Measurements from ENCODE around the gene MAU2. TPM values are rescaled to one million over a fixed set of nuclear protein-coding genes. Genes with fewer than 3 reads are reported as not detected.

The MAU2 gene
- total RNA-seq, 2 experiments from 2014 or later: 38.6 to 42.5 TPM

DNA sequence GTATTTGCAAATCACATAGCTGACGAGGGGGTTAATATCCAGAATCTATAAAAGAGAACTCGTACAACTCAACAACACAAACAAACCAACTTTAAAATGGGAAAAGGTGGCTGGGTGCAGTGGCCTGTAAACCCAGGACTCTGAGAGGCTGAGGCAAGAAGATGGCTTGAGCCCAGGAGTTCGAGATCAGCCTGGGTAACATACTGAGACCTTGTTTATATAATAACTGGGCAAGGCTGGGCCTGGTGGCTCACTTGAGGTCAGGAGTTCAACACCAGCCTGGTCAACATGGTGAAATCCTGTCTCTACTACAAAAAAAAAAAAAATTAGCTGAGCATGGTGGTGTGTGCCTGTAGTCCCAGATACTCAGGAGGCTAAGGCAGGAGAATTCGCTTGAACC is 25.7 kb upstream of the MAU2 start:
- Mint-ChIP-seq H3K4me1 (ENCODE audit: low read depth) (no peaks in the 10 kb centered on the region), H3K27me3 (ENCODE audit: low read depth) (no peaks in the 10 kb centered on the region), H3K36me3 (ENCODE audit: low read depth) (peaks cover 44% of the 10 kb centered on the region), H3K27ac (no peak overlapping the region), H3K4me3 (no peak overlapping the region), H3K9me3 (peaks cover 1% of the 10 kb centered on the region)
- CTCF ChIA-PET: no interaction called here
- intact Hi-C loops (cut with micrococcal nuclease): no loop called here
- DNase-seq: no peak

DNA sequence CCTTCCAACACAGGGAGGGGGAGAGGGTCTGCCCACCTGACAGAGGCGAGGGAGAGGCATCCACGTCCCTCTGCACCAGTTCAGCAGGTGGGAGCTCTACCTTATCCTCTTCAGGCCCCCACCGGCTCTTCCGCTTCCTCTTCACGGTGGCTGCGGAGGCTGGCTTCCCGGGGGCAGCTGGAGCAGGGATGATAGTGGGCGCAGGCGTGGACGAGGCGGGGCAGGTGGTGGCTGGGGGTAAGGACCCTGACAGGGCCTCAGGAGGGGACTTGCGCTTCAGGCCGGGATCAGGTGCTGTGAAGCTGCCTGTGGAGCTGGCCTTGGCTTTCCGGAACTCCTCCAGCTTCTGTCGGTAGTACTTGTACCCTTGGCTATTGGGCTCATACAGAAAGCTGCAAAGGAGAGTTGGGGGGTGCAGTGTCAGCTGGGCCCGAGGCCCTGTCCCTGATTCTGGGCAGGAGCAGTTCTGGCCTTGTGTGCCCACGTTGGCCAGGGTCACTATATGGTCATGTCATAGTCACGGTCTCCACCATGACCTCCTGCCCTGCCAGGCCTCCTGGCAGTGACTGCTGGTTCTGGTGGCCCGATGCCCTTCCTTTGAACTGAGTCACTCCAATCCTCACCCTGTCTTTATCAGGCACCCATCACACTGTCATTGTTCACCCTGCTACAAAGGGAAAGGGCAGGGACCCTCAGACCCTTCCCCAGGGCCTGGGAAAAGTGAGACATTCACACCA is 23.5 kb upstream of the MAU2 start:
- no peaks in the 10 kb centered on the region for H3K4me1 Mint-ChIP-seq (ENCODE audit: low read depth)
- DNase-seq: no peak
- H3K27ac Mint-ChIP-seq: no peak overlapping the region
- CTCF ChIA-PET: interaction anchor here (1.1 kb wide), 1 partner anchor 44 kb away, joined by 3 read pairs; no protein-coding TSS in a partner anchor
- H3K27me3 Mint-ChIP-seq (ENCODE audit: low read depth): no peaks in the 10 kb centered on the region
- peaks cover 36% of the 10 kb centered on the region for H3K36me3 Mint-ChIP-seq (ENCODE audit: low read depth)
- no peak overlapping the region for H3K4me3 Mint-ChIP-seq
- H3K9me3 Mint-ChIP-seq: peaks cover 1% of the 10 kb centered on the region
- intact Hi-C loops (cut with micrococcal nuclease): no loop called here

DNA sequence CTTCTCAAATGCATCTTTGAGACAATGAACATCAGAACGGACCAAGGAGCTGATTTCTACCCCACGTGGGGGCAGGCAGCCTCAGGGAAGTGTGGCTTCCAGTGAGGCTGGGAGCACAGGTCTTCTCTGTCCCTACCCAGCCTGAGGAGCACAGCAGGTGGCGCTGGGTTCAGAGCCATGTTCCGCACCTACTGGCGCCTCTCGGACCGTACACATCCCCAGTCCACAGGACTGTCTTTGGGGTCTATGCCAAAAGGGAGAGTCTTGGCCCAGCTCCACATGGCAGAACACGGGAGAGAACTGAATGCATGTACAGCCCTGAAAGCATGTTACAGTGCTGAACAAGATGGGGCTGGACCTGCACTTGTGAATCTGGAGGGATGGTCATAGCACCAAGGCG is 22.9 kb upstream of the MAU2 start:
- Mint-ChIP-seq H3K4me3 (no peak overlapping the region), H3K27ac (no peak overlapping the region), H3K4me1 (ENCODE audit: low read depth) (no peaks in the 10 kb centered on the region), H3K36me3 (ENCODE audit: low read depth) (peaks cover 30% of the 10 kb centered on the region), H3K27me3 (ENCODE audit: low read depth) (no peaks in the 10 kb centered on the region), H3K9me3 (peaks cover 1% of the 10 kb centered on the region)
- intact Hi-C loops (cut with micrococcal nuclease): no loop called here
- CTCF ChIA-PET: interaction anchor here (1.1 kb wide), 1 partner anchor 44 kb away, joined by 3 read pairs; no protein-coding TSS in a partner anchor
- no peak for DNase-seq

DNA sequence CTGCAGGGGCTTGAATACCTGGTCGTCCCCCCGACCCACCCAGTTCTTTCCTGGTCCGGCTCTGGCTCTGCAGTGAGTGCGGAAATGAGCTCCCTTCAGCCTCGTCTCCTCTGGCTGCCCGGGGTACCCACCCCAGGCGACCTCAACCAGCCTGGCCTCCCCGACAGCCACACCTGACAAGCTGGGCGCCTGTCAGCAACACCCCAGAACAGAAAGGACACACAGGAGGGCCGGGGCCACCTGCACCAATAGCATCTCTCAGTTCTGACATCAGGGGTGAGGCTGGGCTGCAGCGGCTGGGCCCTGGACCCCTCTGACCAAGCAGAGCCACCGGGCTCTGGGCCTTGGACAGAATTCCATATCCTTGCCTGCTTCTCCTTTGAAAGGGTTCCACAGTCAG is 20.0 kb upstream of the MAU2 start:
- Mint-ChIP-seq H3K4me1 (ENCODE audit: low read depth) (no peaks in the 10 kb centered on the region), H3K36me3 (ENCODE audit: low read depth) (peaks cover 15% of the 10 kb centered on the region), H3K27ac (no peak overlapping the region), H3K9me3 (no peaks in the 10 kb centered on the region), H3K27me3 (ENCODE audit: low read depth) (no peaks in the 10 kb centered on the region), H3K4me3 (no peak overlapping the region)
- DNase-seq: no peak
- intact Hi-C loops (cut with micrococcal nuclease): no loop called here
- CTCF ChIA-PET: no interaction called here

DNA sequence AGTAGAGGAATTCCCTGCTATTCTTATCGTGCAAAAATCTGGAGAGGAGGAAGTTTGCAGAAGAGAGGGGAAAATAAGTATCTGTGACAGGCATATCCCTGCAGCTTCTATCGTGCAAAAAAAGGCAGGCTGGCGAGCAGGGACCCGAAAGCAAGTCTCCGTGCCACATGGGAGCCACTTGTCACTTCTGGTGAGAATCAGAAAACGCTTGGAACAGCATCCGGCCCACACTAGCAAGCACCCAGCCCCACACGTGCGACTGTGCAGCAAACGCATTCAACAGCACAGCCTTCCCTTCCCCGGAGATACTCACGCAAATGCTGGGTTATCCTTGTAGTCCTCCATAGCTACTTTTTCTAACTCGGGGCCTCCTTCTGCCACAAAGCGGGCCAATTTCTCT is 17.2 kb upstream of the MAU2 start:
- peaks cover 19% of the 10 kb centered on the region for H3K36me3 Mint-ChIP-seq (ENCODE audit: low read depth)
- no peak overlapping the region for H3K27ac Mint-ChIP-seq
- H3K9me3 Mint-ChIP-seq: no peaks in the 10 kb centered on the region
- H3K27me3 Mint-ChIP-seq (ENCODE audit: low read depth): no peaks in the 10 kb centered on the region
- CTCF ChIA-PET: interaction anchor here (1.1 kb wide), 1 partner anchor 83 kb away, joined by 4 read pairs; no protein-coding TSS in a partner anchor
- DNase-seq: no peak
- no peaks in the 10 kb centered on the region for H3K4me1 Mint-ChIP-seq (ENCODE audit: low read depth)
- intact Hi-C loops (cut with micrococcal nuclease): no loop called here
- H3K4me3 Mint-ChIP-seq: no peak overlapping the region

DNA sequence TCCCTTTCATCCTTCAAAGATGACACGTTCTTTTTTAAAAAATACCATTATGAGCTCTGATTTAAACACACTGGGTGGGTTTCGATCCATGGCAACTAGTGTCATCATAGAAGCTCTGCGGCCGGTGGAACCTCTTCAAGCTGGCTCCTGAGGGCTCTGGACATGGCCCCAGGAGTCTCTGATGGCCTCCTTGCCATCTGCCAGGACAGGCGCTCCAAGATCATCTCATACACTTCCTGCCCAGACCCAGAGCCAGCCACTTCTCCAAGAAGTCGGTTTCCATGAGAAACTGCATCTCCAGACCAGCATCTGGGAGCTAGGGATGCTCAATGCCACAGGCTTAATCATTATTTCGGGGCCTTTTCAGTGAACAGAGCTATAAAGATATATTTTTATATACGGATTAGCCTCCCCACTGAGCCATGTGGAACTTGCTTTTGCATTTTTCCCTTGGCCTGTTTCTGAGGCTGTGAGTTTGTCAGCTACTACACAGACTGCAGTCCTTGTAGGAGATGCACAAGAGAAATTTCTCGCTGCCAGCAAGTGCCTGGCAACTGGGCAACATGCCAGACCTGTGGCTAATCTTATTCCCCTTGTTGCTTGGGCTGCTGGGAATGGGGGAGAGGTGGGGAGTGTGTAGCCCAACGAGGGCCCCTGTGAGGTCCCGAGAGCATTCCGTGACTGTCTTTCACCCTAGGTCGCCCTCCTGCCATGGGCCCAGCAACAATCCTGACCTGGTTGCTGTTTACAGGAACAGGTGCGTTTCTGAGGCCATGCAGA is 16.3 kb upstream of the MAU2 start:
- DNase-seq: no peak
- H3K27ac Mint-ChIP-seq: no peak overlapping the region
- H3K9me3 Mint-ChIP-seq: no peaks in the 10 kb centered on the region
- H3K4me3 Mint-ChIP-seq: no peak overlapping the region
- peaks cover 20% of the 10 kb centered on the region for H3K36me3 Mint-ChIP-seq (ENCODE audit: low read depth)
- CTCF ChIA-PET: interaction anchor here (1.1 kb wide), 1 partner anchor 84 kb away, joined by 4 read pairs; no protein-coding TSS in a partner anchor
- intact Hi-C loops (cut with micrococcal nuclease): no loop called here
- no peaks in the 10 kb centered on the region for H3K27me3 Mint-ChIP-seq (ENCODE audit: low read depth)
- H3K4me1 Mint-ChIP-seq (ENCODE audit: low read depth): no peaks in the 10 kb centered on the region

DNA sequence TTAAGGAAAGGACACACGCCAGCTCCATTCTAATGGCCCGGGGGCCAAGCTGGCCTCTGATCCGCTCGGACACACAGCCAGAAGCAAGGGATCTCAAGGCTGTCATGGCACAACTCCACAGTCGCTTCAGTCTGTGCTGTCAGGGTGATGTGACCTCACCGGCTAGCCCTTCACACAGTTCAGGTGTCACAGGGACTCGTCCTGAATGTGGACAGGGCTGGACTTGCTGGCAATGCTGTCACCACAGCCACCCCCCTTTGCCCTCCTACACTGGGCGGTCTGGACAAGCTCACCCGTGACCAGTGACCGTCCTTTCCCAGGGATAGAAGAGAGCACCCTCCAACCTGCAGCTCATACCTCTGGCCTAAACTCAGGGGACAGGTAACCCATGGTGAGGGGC is 15.6 kb upstream of the MAU2 start:
- Mint-ChIP-seq H3K27me3 (ENCODE audit: low read depth) (no peaks in the 10 kb centered on the region), H3K4me1 (ENCODE audit: low read depth) (no peaks in the 10 kb centered on the region), H3K9me3 (no peaks in the 10 kb centered on the region), H3K27ac (no peak overlapping the region), H3K36me3 (ENCODE audit: low read depth) (peaks cover 22% of the 10 kb centered on the region), H3K4me3 (no peak overlapping the region)
- no peak for DNase-seq
- CTCF ChIA-PET: interaction anchor here (0.6 kb wide), 1 partner anchor 68 kb away, joined by 3 read pairs; no protein-coding TSS in a partner anchor
- intact Hi-C loops (cut with micrococcal nuclease): no loop called here

DNA sequence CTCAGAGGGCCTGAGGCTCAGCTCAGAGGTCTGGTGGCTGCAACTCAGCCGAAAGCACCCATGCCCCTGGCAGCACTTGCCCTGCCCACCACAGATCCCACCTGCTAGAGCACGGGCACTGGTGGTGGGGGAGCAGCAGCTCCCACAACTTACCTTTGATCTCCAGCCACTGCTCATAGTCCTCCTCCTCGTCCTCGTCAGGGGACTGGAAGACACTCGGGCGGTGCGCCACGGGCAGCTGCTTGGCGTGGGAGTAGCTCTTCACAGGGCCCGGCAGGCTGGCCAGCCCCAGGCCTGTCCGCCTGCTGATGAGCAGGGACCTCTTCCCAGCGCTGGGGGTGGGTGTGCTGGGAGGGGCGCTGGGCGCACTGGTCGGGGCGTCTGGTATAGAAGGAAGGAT is 14.9 kb upstream of the MAU2 start:
- intact Hi-C loops (cut with micrococcal nuclease): no loop called here
- no peak overlapping the region for H3K27ac Mint-ChIP-seq
- H3K4me1 Mint-ChIP-seq (ENCODE audit: low read depth): no peaks in the 10 kb centered on the region
- DNase-seq: no peak
- H3K36me3 Mint-ChIP-seq (ENCODE audit: low read depth): peaks cover 22% of the 10 kb centered on the region
- CTCF ChIA-PET: interaction anchor here (0.6 kb wide), 1 partner anchor 68 kb away, joined by 3 read pairs; no protein-coding TSS in a partner anchor
- H3K27me3 Mint-ChIP-seq (ENCODE audit: low read depth): no peaks in the 10 kb centered on the region
- H3K9me3 Mint-ChIP-seq: no peaks in the 10 kb centered on the region
- H3K4me3 Mint-ChIP-seq: no peak overlapping the region

DNA sequence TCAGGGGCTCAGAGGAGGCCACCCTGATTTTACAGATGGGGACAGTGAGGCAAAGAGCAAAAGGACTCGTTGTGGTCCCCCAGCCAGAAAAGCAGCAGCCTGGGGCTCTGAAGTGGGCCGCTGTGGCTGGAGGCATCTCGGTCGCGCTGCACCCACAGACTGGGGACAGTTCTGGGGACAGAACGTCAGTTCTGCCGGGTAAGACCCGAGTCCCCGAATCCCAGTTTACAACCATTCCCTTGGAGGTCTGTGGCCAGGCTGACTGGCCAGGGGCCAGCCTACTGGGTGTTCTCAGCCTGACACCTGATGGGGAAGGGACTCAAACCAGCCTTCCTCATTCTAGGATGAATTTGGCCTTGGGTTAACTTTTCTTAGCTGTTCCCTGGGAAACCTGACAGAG is 14.4 kb upstream of the MAU2 start:
- DNase-seq: no peak
- H3K36me3 Mint-ChIP-seq (ENCODE audit: low read depth): peaks cover 20% of the 10 kb centered on the region
- H3K27me3 Mint-ChIP-seq (ENCODE audit: low read depth): no peaks in the 10 kb centered on the region
- intact Hi-C loops (cut with micrococcal nuclease): no loop called here
- H3K4me3 Mint-ChIP-seq: no peak overlapping the region
- CTCF ChIA-PET: no interaction called here
- H3K4me1 Mint-ChIP-seq (ENCODE audit: low read depth): no peaks in the 10 kb centered on the region
- no peaks in the 10 kb centered on the region for H3K9me3 Mint-ChIP-seq
- H3K27ac Mint-ChIP-seq: no peak overlapping the region

DNA sequence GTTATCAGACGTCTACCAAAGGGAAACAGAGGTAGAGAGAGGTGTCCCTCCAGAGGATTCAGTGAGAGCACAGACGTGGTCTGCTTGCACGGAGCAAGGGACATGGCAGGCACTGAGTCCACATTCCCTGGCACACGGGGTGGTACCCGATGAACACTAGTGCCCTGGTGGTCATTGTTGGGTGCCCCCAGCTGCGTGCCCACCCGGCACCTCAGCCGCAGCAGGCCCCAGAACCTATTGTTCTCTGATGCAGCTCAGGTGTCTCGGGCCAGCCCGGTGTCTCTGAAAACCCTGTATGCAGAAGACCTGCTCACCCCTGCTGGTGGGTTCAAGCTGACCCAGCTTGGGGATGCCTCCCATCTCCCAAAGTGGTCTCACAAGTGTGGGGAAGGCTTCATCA is 12.3 kb upstream of the MAU2 start:
- H3K9me3 Mint-ChIP-seq: no peaks in the 10 kb centered on the region
- no peaks in the 10 kb centered on the region for H3K27me3 Mint-ChIP-seq (ENCODE audit: low read depth)
- no peak overlapping the region for H3K27ac Mint-ChIP-seq
- DNase-seq: no peak
- H3K36me3 Mint-ChIP-seq (ENCODE audit: low read depth): peaks cover 19% of the 10 kb centered on the region
- intact Hi-C loops (cut with micrococcal nuclease): no loop called here
- no peaks in the 10 kb centered on the region for H3K4me1 Mint-ChIP-seq (ENCODE audit: low read depth)
- H3K4me3 Mint-ChIP-seq: no peak overlapping the region
- CTCF ChIA-PET: no interaction called here

DNA sequence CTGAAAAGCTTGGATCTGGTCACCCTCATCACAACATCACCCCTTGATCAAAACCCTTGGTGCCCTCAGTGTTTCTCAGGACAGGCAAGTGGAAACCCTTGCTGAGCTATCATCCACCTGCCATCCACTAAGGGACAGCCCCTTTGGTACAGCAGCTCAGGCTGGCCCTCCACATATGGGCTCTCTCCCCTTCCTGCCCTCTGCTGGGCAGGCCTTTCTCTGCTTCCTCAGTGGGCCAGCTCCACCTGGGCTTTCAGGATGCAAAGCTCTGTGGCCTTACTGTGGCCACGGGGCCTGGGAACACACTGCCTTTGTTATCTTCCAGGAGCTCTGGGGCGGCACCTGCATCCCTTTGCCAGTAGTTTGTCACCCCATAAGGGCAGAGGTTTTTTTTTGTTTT is 5.2 kb upstream of the MAU2 start:
- H3K4me1 Mint-ChIP-seq (ENCODE audit: low read depth): peaks cover 26% of the 10 kb centered on the region
- no peaks in the 10 kb centered on the region for H3K27me3 Mint-ChIP-seq (ENCODE audit: low read depth)
- no peak overlapping the region for H3K27ac Mint-ChIP-seq
- intact Hi-C loops (cut with micrococcal nuclease): no loop called here
- peak; percentile 20 for DNase-seq
- H3K36me3 Mint-ChIP-seq (ENCODE audit: low read depth): peaks cover 14% of the 10 kb centered on the region
- H3K9me3 Mint-ChIP-seq: no peaks in the 10 kb centered on the region
- H3K4me3 Mint-ChIP-seq: no peak overlapping the region
- CTCF ChIA-PET: interaction anchor here (0.9 to 1.0 kb wide), 4 partner anchors 26 to 131 kb away, joined by 3 to 5 read pairs (median 3); no protein-coding TSS in a partner anchor

DNA sequence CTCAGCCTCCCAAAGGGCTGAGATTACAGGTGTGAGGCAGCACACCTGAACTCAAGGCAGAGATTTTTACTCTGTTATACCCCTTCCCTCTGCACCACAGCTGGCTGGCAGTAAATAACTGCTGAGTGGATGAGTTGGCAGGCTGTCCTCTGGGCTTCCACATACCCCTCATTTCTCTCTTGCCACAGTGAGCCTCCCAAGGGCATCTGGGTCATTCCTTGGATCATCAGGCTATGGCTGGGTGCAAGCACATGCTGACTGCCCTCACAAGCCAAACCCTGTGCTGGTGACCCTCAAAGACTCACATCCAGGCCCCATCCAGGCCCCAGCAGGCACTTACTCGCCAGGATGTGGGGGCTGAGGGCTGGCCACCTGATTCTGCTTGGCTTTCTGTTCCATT is 4.5 kb upstream of the MAU2 start:
- DNase-seq: no peak
- Mint-ChIP-seq H3K36me3 (ENCODE audit: low read depth) (peaks cover 14% of the 10 kb centered on the region), H3K9me3 (no peaks in the 10 kb centered on the region), H3K4me3 (no peak overlapping the region), H3K4me1 (ENCODE audit: low read depth) (peaks cover 26% of the 10 kb centered on the region), H3K27ac (no peak overlapping the region), H3K27me3 (ENCODE audit: low read depth) (no peaks in the 10 kb centered on the region)
- CTCF ChIA-PET: interaction anchor here (0.5 kb wide), 1 partner anchor 487 kb away, joined by 3 read pairs; no protein-coding TSS in a partner anchor
- intact Hi-C loops (cut with micrococcal nuclease): no loop called here

Data from activated naive CD4-positive, alpha-beta T cell treated with anti-CD3 and anti-CD28 coated beads for 36 hours (primary cell).